Neural progenitor cell (in vitro differentiated cells): Measurements from ENCODE around the gene PCARE. TPM values are rescaled to one million over a fixed set of nuclear protein-coding genes. Genes with fewer than 3 reads are reported as not detected.
"Not testable (repeated sequence)": the region's sequence is repeated elsewhere in the genome, so short reads cannot be mapped to it uniquely, and the experiment has no call there.

Source experiments
- DNase-seq: peaks from one replicate; pipeline ENCODE4 v3.0.0-alpha.2; 2016; ENCODE audit warnings: low spot score
- H2AFZ ChIP-seq: fragments of 200-600 bp; sonication (generic); replicated peaks from 2 replicates; pipeline ENCODE4 v1.6.1; 2016; ENCODE audit warnings: antibody characterized with exemption
- H3F3A ChIP-seq: fragments of 200-600 bp; sonication (generic); 2 replicates; pipeline ENCODE4 v1.6.1; 2016; ENCODE audit warnings: antibody characterized with exemption, low read depth
- H3K27ac ChIP-seq: fragments of 200-600 bp; sonication (generic); 2 replicates; pipeline ENCODE4 v1.5.1; 2016; ENCODE audit warnings: mild to moderate bottlenecking
- H3K27me3 ChIP-seq: fragments of 200-600 bp; sonication (generic); 2 replicates; pipeline ENCODE4 v1.6.1; 2016; ENCODE audit warnings: mild to moderate bottlenecking, moderate library complexity
- H3K36me3 ChIP-seq: fragments of 200-600 bp; sonication (generic); 2 replicates; pipeline ENCODE4 v1.5.1; 2016
- H3K4me1 ChIP-seq: fragments of 200-600 bp; sonication (generic); 2 replicates; pipeline ENCODE4 v1.6.1; 2016; ENCODE audit warnings: mixed run types
- H3K4me2 ChIP-seq: fragments of 200-600 bp; sonication (generic); 2 replicates; pipeline ENCODE4 v1.6.1; 2016
- H3K4me3 ChIP-seq: fragments of 200-600 bp; sonication (generic); 2 replicates; pipeline ENCODE4 v1.5.1; 2016
- H3K79me2 ChIP-seq: fragments of 200-600 bp; sonication (generic); 2 replicates; pipeline ENCODE4 v1.6.1; 2016; ENCODE audit warnings: low read depth
- H3K9ac ChIP-seq: fragments of 200-600 bp; sonication (generic); 2 replicates; pipeline ENCODE4 v1.6.1; 2016
- H3K9me3 ChIP-seq: fragments of 200-600 bp; sonication (generic); 2 replicates; pipeline ENCODE4 v1.5.1; 2016; ENCODE audit warnings: low read depth
- H4K20me1 ChIP-seq: fragments of 200-600 bp; sonication (generic); 2 replicates; pipeline ENCODE4 v1.6.1; 2016; ENCODE audit warnings: low read depth
- H3K27ac Mint-ChIP-seq: 3 replicates; pipeline ENCODE4 v1.8.0; 2021; ENCODE audit warnings: mixed read lengths
- H3K27me3 Mint-ChIP-seq: 2 replicates; pipeline ENCODE4 v1.8.0; 2022; ENCODE audit warnings: low read depth, mild to moderate bottlenecking, inconsistent platforms, moderate library complexity, mixed read lengths; ENCODE audit not compliant: insufficient read depth
- H3K36me3 Mint-ChIP-seq: 3 replicates; pipeline ENCODE4 v1.8.0; 2021; ENCODE audit warnings: mixed read lengths
- H3K4me1 Mint-ChIP-seq: 3 replicates; pipeline ENCODE4 v1.8.0; 2021; ENCODE audit warnings: mixed read lengths
- H3K4me3 Mint-ChIP-seq: 3 replicates; pipeline ENCODE4 v1.8.0; 2021; ENCODE audit warnings: mild to moderate bottlenecking, moderate library complexity, mixed read lengths
- H3K9me3 Mint-ChIP-seq: 3 replicates; pipeline ENCODE4 v1.8.0; 2020; ENCODE audit warnings: mixed read lengths
- CTCF ChIP-seq: fragments of 200-600 bp; sonication (generic); IDR thresholded peaks from 2 replicates; pipeline ENCODE4 v1.5.1; 2017; ENCODE audit warnings: antibody characterized with exemption, mild to moderate bottlenecking
- EZH2 ChIP-seq: fragments of 200-600 bp; sonication (generic); IDR thresholded peaks from 2 replicates; pipeline ENCODE4 v1.6.1; 2017; ENCODE audit warnings: antibody characterized with exemption, mild to moderate bottlenecking, moderate library complexity
- EZH2phosphoT487 ChIP-seq: fragments of 200-600 bp; sonication (generic); IDR thresholded peaks from 2 replicates; pipeline ENCODE4 v1.6.1; 2017; ENCODE audit warnings: antibody characterized with exemption
- total RNA-seq: library from RNA; depleted of rRNA; stranded (reverse); fragments of >200 nt; gene quantifications from 2 replicates; pipeline ENCODE4 v1.2.3, GENCODE V29; 2015; ENCODE audit warnings: low replicate concordance

The PCARE gene
- total RNA-seq, 1 donor from 2014 or later, result not detected

- Mint-ChIP-seq H3K4me3 (no peak overlapping the region), H3K27me3 (peaks cover 4% of the 10 kb centered on the region), H3K36me3 (no peaks in the 10 kb centered on the region), H3K27ac (no peak overlapping the region), H3K9me3 (peaks cover 4% of the 10 kb centered on the region), H3K4me1 (peaks cover 11% of the 10 kb centered on the region)
- Histone ChIP-seq H3F3A (no peaks in the 10 kb centered on the region), H3K4me3 (no peak overlapping the region), H3K36me3 (no peaks in the 10 kb centered on the region), H3K79me2 (no peaks in the 10 kb centered on the region), H2AFZ (no peak overlapping the region), H3K9ac (no peak overlapping the region), H3K27me3 (no peaks in the 10 kb centered on the region), H3K9me3 (no peaks in the 10 kb centered on the region), H3K4me2 (no peak overlapping the region), H3K4me1 (no peaks in the 10 kb centered on the region), H3K27ac (no peak overlapping the region), H4K20me1 (no peaks in the 10 kb centered on the region)
- no peak for DNase-seq
- no peak for TF ChIP-seq EZH2phosphoT487
- TF ChIP-seq EZH2, result no peak
- no peak for TF ChIP-seq CTCF
These were observed 26.2 kb upstream of the PCARE start for GRCh38 chr2:29100564-29100963.

DNA sequence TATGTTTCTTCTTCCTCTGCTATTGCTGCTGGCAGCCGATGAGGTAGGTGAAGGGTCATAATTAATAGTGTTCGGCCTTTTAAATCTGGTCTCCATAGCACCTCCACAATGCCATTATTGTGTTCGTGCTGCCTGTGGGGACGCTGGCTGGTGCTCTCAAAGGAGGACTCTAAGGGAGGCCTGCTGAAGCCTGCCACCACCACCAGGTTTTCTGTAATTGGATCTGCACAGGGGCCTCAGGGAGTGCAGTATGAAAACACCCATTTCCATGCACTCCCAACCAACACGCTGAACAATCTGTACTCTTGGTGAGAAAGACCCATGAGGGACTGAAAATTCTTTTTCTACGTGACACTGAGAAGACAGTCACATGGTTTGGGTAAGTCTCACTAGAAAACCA, 23.2 kb upstream of the PCARE start:
- no peaks in the 10 kb centered on the region for H3K79me2 ChIP-seq
- Mint-ChIP-seq H3K4me1 (peaks cover 11% of the 10 kb centered on the region), H3K36me3 (no peaks in the 10 kb centered on the region), H3K27me3 (no peaks in the 10 kb centered on the region), H3K4me3 (no peak overlapping the region), H3K9me3 (peaks cover 4% of the 10 kb centered on the region), H3K27ac (peak overlapping the region; percentile 87)
- no peak for DNase-seq
- H3K27ac ChIP-seq, result no peak overlapping the region
- H3K36me3 ChIP-seq, result no peaks in the 10 kb centered on the region
- H3K9me3 ChIP-seq, result no peaks in the 10 kb centered on the region
- H3F3A ChIP-seq, result no peaks in the 10 kb centered on the region
- TF ChIP-seq CTCF, result no peak
- TF ChIP-seq EZH2, result no peak
- no peak for TF ChIP-seq EZH2phosphoT487
- no peak overlapping the region for H3K9ac ChIP-seq
- no peak overlapping the region for H3K4me3 ChIP-seq
- H3K27me3 ChIP-seq, result no peaks in the 10 kb centered on the region
- no peaks in the 10 kb centered on the region for H3K4me1 ChIP-seq
- no peak overlapping the region for H2AFZ ChIP-seq
- H4K20me1 ChIP-seq, result no peaks in the 10 kb centered on the region
- peak overlapping the region; percentile 4 for H3K4me2 ChIP-seq

DNA sequence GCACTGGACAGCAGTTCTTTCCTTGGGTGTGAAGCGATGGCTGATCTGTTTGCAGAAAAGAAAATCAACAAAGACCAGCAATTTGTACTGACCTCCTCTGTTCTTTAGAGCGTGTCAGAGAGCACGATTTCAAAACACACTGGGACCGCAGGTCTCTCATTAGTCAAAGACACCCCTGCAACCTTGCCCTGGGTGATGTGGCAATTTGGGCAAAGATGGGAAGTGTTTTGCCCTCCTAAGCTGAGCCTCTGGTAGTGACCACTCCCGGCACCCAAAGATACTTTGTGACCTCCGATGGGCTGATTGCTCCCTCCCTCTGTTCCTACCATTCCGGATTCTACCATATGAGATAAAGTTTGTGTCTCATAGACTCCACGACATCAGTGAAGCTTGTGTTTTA, 22.6 kb upstream of the PCARE start:
- no peak overlapping the region for H3K4me3 Mint-ChIP-seq
- no peaks in the 10 kb centered on the region for H3K36me3 Mint-ChIP-seq
- H3K9me3 Mint-ChIP-seq, result peaks cover 5% of the 10 kb centered on the region
- TF ChIP-seq EZH2phosphoT487, result no peak
- no peak for TF ChIP-seq CTCF
- no peak for TF ChIP-seq EZH2
- H3K27me3 Mint-ChIP-seq, result no peaks in the 10 kb centered on the region
- H3K4me1 Mint-ChIP-seq, result peaks cover 11% of the 10 kb centered on the region
- H3K4me2 ChIP-seq, result peak overlapping the region; percentile 4
- no peaks in the 10 kb centered on the region for H3K4me1 ChIP-seq
- H3K79me2 ChIP-seq, result no peaks in the 10 kb centered on the region
- no peaks in the 10 kb centered on the region for H3K9me3 ChIP-seq
- H2AFZ ChIP-seq, result no peak overlapping the region
- no peak overlapping the region for H3K9ac ChIP-seq
- no peaks in the 10 kb centered on the region for H4K20me1 ChIP-seq
- peak overlapping the region; percentile 63 for H3K27ac Mint-ChIP-seq
- H3K4me3 ChIP-seq, result no peak overlapping the region
- H3K27ac ChIP-seq, result no peak overlapping the region
- no peaks in the 10 kb centered on the region for H3F3A ChIP-seq
- no peak for DNase-seq
- no peaks in the 10 kb centered on the region for H3K27me3 ChIP-seq
- H3K36me3 ChIP-seq, result no peaks in the 10 kb centered on the region

DNA sequence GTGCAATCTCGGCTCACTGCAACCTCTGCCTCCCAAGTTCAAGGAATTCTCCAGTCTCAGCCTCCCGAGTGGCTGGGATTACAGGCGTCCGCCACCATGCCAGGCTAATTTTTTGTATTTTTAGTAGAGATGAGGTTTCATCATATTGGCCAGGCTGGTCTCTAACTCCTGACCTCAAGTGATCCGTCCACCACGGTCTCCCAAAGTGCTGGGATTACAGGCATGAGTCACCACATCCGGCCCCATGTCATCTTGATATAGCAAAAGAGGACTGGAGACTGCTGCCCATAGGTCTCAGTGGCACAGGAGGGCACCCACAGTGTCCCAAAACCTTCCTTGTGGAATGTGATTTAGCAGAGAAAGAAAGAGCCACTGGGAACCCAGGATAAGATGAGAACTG, 16.0 kb upstream of the PCARE start:
- peaks cover 10% of the 10 kb centered on the region for H3K4me1 ChIP-seq
- H3K36me3 ChIP-seq, H3K27me3 Mint-ChIP-seq, H3K4me1 Mint-ChIP-seq, H3K4me3 ChIP-seq, H3K9ac ChIP-seq, H4K20me1 ChIP-seq, H3K9me3 ChIP-seq, DNase-seq, H3F3A ChIP-seq, H3K27ac Mint-ChIP-seq, H3K27ac ChIP-seq, H3K79me2 ChIP-seq, H2AFZ ChIP-seq, H3K36me3 Mint-ChIP-seq, H3K9me3 Mint-ChIP-seq, H3K4me3 Mint-ChIP-seq, H3K4me2 ChIP-seq, H3K27me3 ChIP-seq: not testable (repeated sequence)
